ENCODE data around the gene WDR88.

Gene WDR88

GRCh38 chr19:33205110-33205509 lies 73.2 kb downstream of the WDR88 start:
- TF ChIP-seq GATA2 (IDR thresholded peaks at IDR 0.05; ENCODE audit: low read depth, low read length) (no peak), GATA3 (IDR thresholded peaks at IDR 0.05; ENCODE audit: low read depth, low read length) (no peak)

GRCh38 chr19:33205531-33206260 lies 73.8 kb downstream of the WDR88 start:
- TF ChIP-seq GATA3 (IDR thresholded peaks at IDR 0.05; ENCODE audit: low read depth, low read length) (no peak), GATA2 (IDR thresholded peaks at IDR 0.05; ENCODE audit: low read depth, low read length) (no peak)

GRCh38 chr19:33206261-33207039 lies 74.5 kb downstream of the WDR88 start:
- no peak for TF ChIP-seq GATA2 (IDR thresholded peaks at IDR 0.05; ENCODE audit: low read depth, low read length)
- TF ChIP-seq GATA3 (IDR thresholded peaks at IDR 0.05; ENCODE audit: low read depth, low read length): no peak

GRCh38 chr19:33207040-33207620 lies 75.2 kb downstream of the WDR88 start:
- TF ChIP-seq GATA3 (IDR thresholded peaks at IDR 0.05; ENCODE audit: low read depth, low read length) (no peak), GATA2 (IDR thresholded peaks at IDR 0.05; ENCODE audit: low read depth, low read length) (no peak)

- TF ChIP-seq GATA2 (IDR thresholded peaks at IDR 0.05; ENCODE audit: low read depth, low read length): no peak
- TF ChIP-seq GATA3 (IDR thresholded peaks at IDR 0.05; ENCODE audit: low read depth, low read length): no peak
Observed at GRCh38 chr19:33207903-33208302, 76.0 kb downstream of the WDR88 start.

GRCh38 chr19:33208371-33208895 lies 76.5 kb downstream of the WDR88 start:
- TF ChIP-seq GATA2 (IDR thresholded peaks at IDR 0.05; ENCODE audit: low read depth, low read length): no peak
- no peak for TF ChIP-seq GATA3 (IDR thresholded peaks at IDR 0.05; ENCODE audit: low read depth, low read length)

GRCh38 chr19:33208904-33209849 lies 77.3 kb downstream of the WDR88 start:
- TF ChIP-seq GATA2 (IDR thresholded peaks at IDR 0.05; ENCODE audit: low read depth, low read length) (no peak), GATA3 (IDR thresholded peaks at IDR 0.05; ENCODE audit: low read depth, low read length) (no peak)

- no peak for TF ChIP-seq GATA3 (IDR thresholded peaks at IDR 0.05; ENCODE audit: low read depth, low read length)
Observed at GRCh38 chr19:33210266-33210940, 78.5 kb downstream of the WDR88 start.

- TF ChIP-seq GATA2 (IDR thresholded peaks at IDR 0.05; ENCODE audit: low read depth, low read length) (no peak), GATA3 (IDR thresholded peaks at IDR 0.05; ENCODE audit: low read depth, low read length) (no peak)
Observed at GRCh38 chr19:33211794-33212435, 80.0 kb downstream of the WDR88 start.

- TF ChIP-seq GATA3 (IDR thresholded peaks at IDR 0.05; ENCODE audit: low read depth, low read length): no peak
- no peak for TF ChIP-seq GATA2 (IDR thresholded peaks at IDR 0.05; ENCODE audit: low read depth, low read length)
Observed at GRCh38 chr19:33212436-33213172, 80.7 kb downstream of the WDR88 start.

GRCh38 chr19:33214596-33214995 lies 82.7 kb downstream of the WDR88 start:
- TF ChIP-seq GATA2 (IDR thresholded peaks at IDR 0.05; ENCODE audit: low read depth, low read length): no peak
- no peak for TF ChIP-seq GATA3 (IDR thresholded peaks at IDR 0.05; ENCODE audit: low read depth, low read length)
